ENCODE data around the gene SLC49A3. TPM values are rescaled to one million over a fixed set of nuclear protein-coding genes. Genes with fewer than 3 reads are reported as not detected.

SLC49A3 gene
- total and polyA plus RNA-seq, 2 of the 4 experiments (the other 2 are of a cell fraction), result under 0.01 to 0.32 TPM

GRCh38 chr4:650461-650860, 38.5 kb downstream of the SLC49A3 start (continued):
- TF ChIP-seq MAFK (IDR thresholded peaks at IDR 0.05; ENCODE audit: low read depth, low read length) (no peak), MXI1 (IDR thresholded peaks at IDR 0.05; ENCODE audit: borderline replicate concordance, low read depth, low read length) (no peak), CEBPB (IDR thresholded peaks at IDR 0.05; ENCODE audit: low read depth, low read length) (no peak)

DNA sequence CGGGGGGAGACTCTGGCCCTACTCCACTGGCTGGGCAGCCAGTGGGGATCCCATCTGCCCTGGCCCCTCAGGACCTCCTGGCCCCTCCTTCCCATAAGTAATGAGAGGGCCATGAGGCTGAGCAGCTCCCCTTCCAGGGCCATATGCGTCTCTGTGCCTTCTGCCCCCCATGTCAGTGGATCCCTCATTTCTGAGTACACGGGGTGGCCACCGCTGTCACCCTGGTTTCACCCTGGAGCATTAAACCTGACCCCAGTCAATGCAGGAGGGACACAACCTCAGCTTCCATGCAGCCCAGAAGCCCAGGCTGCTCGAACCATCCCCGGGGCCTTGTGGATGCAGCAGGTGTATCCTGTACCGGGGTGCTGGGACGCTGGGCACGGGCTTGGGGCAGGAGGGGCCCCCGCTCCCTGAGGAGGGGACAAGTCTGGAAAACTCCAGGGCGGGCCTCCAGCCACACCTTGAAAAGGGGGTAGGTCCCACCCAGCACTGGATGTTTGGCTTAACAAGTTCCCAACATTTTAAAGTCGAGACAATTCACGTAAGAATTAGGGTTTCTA, 39.1 kb downstream of the SLC49A3 start:
- no peak overlapping the region for H2BK15ac ChIP-seq (ENCODE audit: low read depth, low read length)
- DNase-seq (no peak), ATAC-seq (ENCODE audit: low read depth) (no peak)
- POLR2A ChIA-PET (ENCODE audit: unreplicated experiment), result no interaction called here
- H3K36me3 ChIP-seq (ENCODE audit: control insufficient read depth, insufficient read depth, low read length), result no peaks in the 10 kb centered on the region
- no peaks in the 10 kb centered on the region for H4K20me1 ChIP-seq (ENCODE audit: insufficient read depth, low read length)
- no peak overlapping the region for H3K23ac ChIP-seq (ENCODE audit: low read depth, low read length)
- no peak overlapping the region for H4K5ac ChIP-seq (ENCODE audit: low read depth, low read length)
- H3K56ac ChIP-seq (ENCODE audit: extremely low read depth, insufficient read depth, low read length), result no peak overlapping the region
- no peak overlapping the region for H2AK9ac ChIP-seq (replicated peaks; ENCODE audit: low read depth, low read length, poor library complexity)
- intact Hi-C loops (cut with micrococcal nuclease), result no loop called here
- H2AK5ac ChIP-seq (ENCODE audit: low read depth, low read length), result no peak overlapping the region
- no peak overlapping the region for H3K9ac ChIP-seq (ENCODE audit: low read depth, low read length)
- peaks cover 11% of the 10 kb centered on the region; the same call in 1 of the 2 replicates for H3K27me3 ChIP-seq (ENCODE audit: control insufficient read depth, insufficient read depth, low read length)
- H2BK120ac ChIP-seq (ENCODE audit: low read depth, low read length), result no peak overlapping the region
- H3K4me1 ChIP-seq (ENCODE audit: control insufficient read depth, insufficient read depth, low read length), result no peaks in the 10 kb centered on the region
- BruUV-seq (replicated peaks), result no TSS peak
- no peak overlapping the region for H2BK20ac ChIP-seq (ENCODE audit: low read depth, low read length)
- H4K91ac ChIP-seq (ENCODE audit: insufficient read depth, low read depth, low read length), result no peak overlapping the region
- H3K14ac ChIP-seq (replicated peaks; ENCODE audit: low read depth, low read length), result no peak overlapping the region
- dilution Hi-C loops (cut with HindIII; ENCODE audit: low sequenced_read_pairs, unreplicated experiment), result no loop called here
- H2AFZ ChIP-seq (replicated peaks; ENCODE audit: low read length, poor library complexity), result peak overlapping the region; percentile 43
- WGBS, 2 experiments (ENCODE audit: extremely low coverage in 2 of 2, insufficient read length in 1 of 2), result 77% methylated on average over 6 of the region's 13 CpGs; no CpG with 5 or more reads in 1 of the 2 experiments
- H3K27ac ChIP-seq (ENCODE audit: insufficient read depth, low read length), result no peak overlapping the region
- in situ Hi-C loops (cut with MboI; ENCODE audit: low sequenced_read_pairs), result no loop called here
- H3K4me3 ChIP-seq (ENCODE audit: insufficient read depth, low read depth, low read length), result no peak overlapping the region
- H3K79me1 ChIP-seq (ENCODE audit: low read depth in 1 of 2, low read length in 2 of 2), result no peaks in the 10 kb centered on the region
- H3K9me1 ChIP-seq (ENCODE audit: insufficient read depth, low read length), result no peaks in the 10 kb centered on the region
- no peak overlapping the region for H3K18ac ChIP-seq (ENCODE audit: low read depth, low read length)
- TF ChIP-seq, protein P1, sequence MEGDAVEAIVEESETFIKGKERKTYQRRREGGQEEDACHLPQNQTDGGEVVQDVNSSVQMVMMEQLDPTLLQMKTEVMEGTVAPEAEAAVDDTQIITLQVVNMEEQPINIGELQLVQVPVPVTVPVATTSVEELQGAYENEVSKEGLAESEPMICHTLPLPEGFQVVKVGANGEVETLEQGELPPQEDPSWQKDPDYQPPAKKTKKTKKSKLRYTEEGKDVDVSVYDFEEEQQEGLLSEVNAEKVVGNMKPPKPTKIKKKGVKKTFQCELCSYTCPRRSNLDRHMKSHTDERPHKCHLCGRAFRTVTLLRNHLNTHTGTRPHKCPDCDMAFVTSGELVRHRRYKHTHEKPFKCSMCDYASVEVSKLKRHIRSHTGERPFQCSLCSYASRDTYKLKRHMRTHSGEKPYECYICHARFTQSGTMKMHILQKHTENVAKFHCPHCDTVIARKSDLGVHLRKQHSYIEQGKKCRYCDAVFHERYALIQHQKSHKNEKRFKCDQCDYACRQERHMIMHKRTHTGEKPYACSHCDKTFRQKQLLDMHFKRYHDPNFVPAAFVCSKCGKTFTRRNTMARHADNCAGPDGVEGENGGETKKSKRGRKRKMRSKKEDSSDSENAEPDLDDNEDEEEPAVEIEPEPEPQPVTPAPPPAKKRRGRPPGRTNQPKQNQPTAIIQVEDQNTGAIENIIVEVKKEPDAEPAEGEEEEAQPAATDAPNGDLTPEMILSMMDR (conservative IDR thresholded peaks at IDR 0.05; ENCODE audit: low read depth, low read length), result no peak
- TF ChIP-seq RAD21 (IDR thresholded peaks at IDR 0.05; ENCODE audit: low read length) (no peak), CHD1 (IDR thresholded peaks at IDR 0.05; ENCODE audit: low read depth, low read length) (no peak), RCOR1 (IDR thresholded peaks at IDR 0.05; ENCODE audit: insufficient replicate concordance, low read length) (no peak), POLR2A (IDR thresholded peaks at IDR 0.05; ENCODE audit: low read depth, low read length) (no peak), MAZ (IDR thresholded peaks at IDR 0.05; ENCODE audit: borderline replicate concordance, low read depth, low read length) (no peak), BHLHE40 (IDR thresholded peaks at IDR 0.05; ENCODE audit: low read depth, low read length) (no peak), FOS (IDR thresholded peaks at IDR 0.05; ENCODE audit: low read depth, low read length) (no peak), RFX5 (IDR thresholded peaks at IDR 0.05; ENCODE audit: low read depth, low read length) (no peak), USF2 (IDR thresholded peaks at IDR 0.05; ENCODE audit: low read depth, low read length) (no peak), MAFK (IDR thresholded peaks at IDR 0.05; ENCODE audit: low read depth, low read length) (no peak), CEBPB (IDR thresholded peaks at IDR 0.05; ENCODE audit: low read depth, low read length) (no peak), ELK1 (IDR thresholded peaks at IDR 0.05; ENCODE audit: borderline replicate concordance, low read depth, low read length) (no peak)
- H2BK5ac ChIP-seq (ENCODE audit: low read depth, low read length, poor library complexity, severe bottlenecking), result no peak overlapping the region
- CTCF ChIA-PET, result no interaction called here
- no peak overlapping the region for H3K4ac ChIP-seq (ENCODE audit: low read depth, low read length)
- H4K8ac ChIP-seq (ENCODE audit: low read depth in 2 of 2, low read length in 2 of 2), result no peak overlapping the region
- no peak overlapping the region for H3K4me2 ChIP-seq (ENCODE audit: low read depth, low read length)
- peaks cover 3% of the 10 kb centered on the region for H3K9me3 ChIP-seq (ENCODE audit: control insufficient read depth, insufficient read depth, low read length)
